HEK293 (cell line): ENCODE data around the gene KLHL8.

Experiments
- CTCF ChIA-PET: fragments of 350-600 bp; formaldehyde crosslinking; extraction: SDS; loops from one replicate; lab custom pipeline; 2021; ENCODE audit warnings: antibody characterized with exemption; lab: Yijun Ruan, JAX
- POLR2A ChIA-PET: fragments of 300-600 bp; formaldehyde crosslinking; extraction: SDS; loops from one replicate; lab custom pipeline; 2020; ENCODE audit warnings: antibody characterized with exemption, inconsistent platforms; lab: Yijun Ruan, JAX
- H3K27ac ChIP-seq: fragments of 200-500 bp; sonication (Bioruptor generic); 2 replicates; pipeline ENCODE4 v1.5.1; 2014; ENCODE audit warnings: low read depth, low read length, control low read depth, inconsistent platforms; ENCODE audit errors: extremely low read depth
- H3K36me3 ChIP-seq, 2 experiments: fragments of 200-500 bp in 1 of 2; sonication (Bioruptor generic) in 1 of 2; 1 replicate in 1 of 2; 2 replicates in 1 of 2; pipeline ENCODE4 v1.5.1; 2014 to 2017; ENCODE audit warnings: inconsistent platforms in 2 of 2, low read length in 2 of 2; ENCODE audit not compliant: control insufficient read depth in 2 of 2, insufficient read depth in 1 of 2
- H3K4me1 ChIP-seq: fragments of 200-500 bp; sonication (Bioruptor generic); 2 replicates; pipeline ENCODE4 v1.5.1; 2014; ENCODE audit warnings: mild to moderate bottlenecking, low read length, inconsistent platforms; ENCODE audit not compliant: control insufficient read depth, insufficient read depth
- H3K4me3 ChIP-seq: 2 replicates; pipeline ENCODE4 v1.5.1; 2011; ENCODE audit warnings: low read depth, mild to moderate bottlenecking, control low read depth, low read length, moderate library complexity
- H3K9me3 ChIP-seq: fragments of 200-500 bp; sonication (Bioruptor generic); 2 replicates; pipeline ENCODE4 v1.5.1; 2014; ENCODE audit warnings: low read depth, low read length, inconsistent platforms; ENCODE audit not compliant: control insufficient read depth, insufficient read depth
- BCL11B ChIP-seq: fragments of 450-650 bp; formaldehyde crosslinking; IDR thresholded peaks from 2 replicates; pipeline ENCODE4 v1.5.1; 2016; ENCODE audit warnings: low read depth, missing biosample characterization, missing genetic modification characterization
- MYNN ChIP-seq: fragments of 450-650 bp; formaldehyde crosslinking; IDR thresholded peaks from 2 replicates; pipeline ENCODE4 v1.5.1; 2016; ENCODE audit warnings: missing biosample characterization, missing genetic modification characterization, borderline replicate concordance
- SCRT1 ChIP-seq: fragments of 450-650 bp; formaldehyde crosslinking; IDR thresholded peaks from 2 replicates; pipeline ENCODE4 v1.5.1; 2016; ENCODE audit warnings: missing biosample characterization, missing genetic modification characterization, borderline replicate concordance
- SP3 ChIP-seq: fragments of 450-650 bp; formaldehyde crosslinking; IDR thresholded peaks from 2 replicates; pipeline ENCODE4 v1.5.1; 2016; ENCODE audit warnings: missing biosample characterization, missing genetic modification characterization
- ZNF184 ChIP-seq: fragments of 450-650 bp; IDR thresholded peaks from 2 replicates; pipeline ENCODE4 v1.5.1; 2018; ENCODE audit warnings: missing biosample characterization, mild to moderate bottlenecking, missing genetic modification characterization
- ZNF221 ChIP-seq: fragments of 450-650 bp; formaldehyde crosslinking; IDR thresholded peaks from 2 replicates; pipeline ENCODE4 v1.5.1; 2017; ENCODE audit warnings: missing biosample characterization, missing genetic modification characterization, borderline replicate concordance
- ZNF239 ChIP-seq: fragments of 450-650 bp; formaldehyde crosslinking; IDR thresholded peaks from 2 replicates; pipeline ENCODE4 v1.5.1; 2016; ENCODE audit warnings: missing biosample characterization, missing genetic modification characterization
- ZNF404 ChIP-seq: fragments of 450-650 bp; formaldehyde crosslinking; IDR thresholded peaks from 2 replicates; pipeline ENCODE4 v1.5.1; 2017; ENCODE audit warnings: missing biosample characterization, missing genetic modification characterization
- ZNF544 ChIP-seq: fragments of 450-650 bp; formaldehyde crosslinking; IDR thresholded peaks from 2 replicates; pipeline ENCODE4 v1.5.0; 2017; ENCODE audit warnings: missing biosample characterization, missing genetic modification characterization
- ZNF623 ChIP-seq: fragments of 450-650 bp; formaldehyde crosslinking; IDR thresholded peaks from 2 replicates; pipeline ENCODE4 v1.5.1; 2016; ENCODE audit warnings: missing biosample characterization, missing genetic modification characterization
- ZNF629 ChIP-seq: fragments of 450-650 bp; formaldehyde crosslinking; IDR thresholded peaks from 2 replicates; pipeline ENCODE4 v1.5.1; 2017; ENCODE audit warnings: missing biosample characterization, missing genetic modification characterization
- ZNF654 ChIP-seq: fragments of 450-650 bp; formaldehyde crosslinking; IDR thresholded peaks from 2 replicates; pipeline ENCODE4 v1.5.1; 2016; ENCODE audit warnings: low read depth, missing biosample characterization, missing genetic modification characterization
- ZNF658 ChIP-seq: fragments of 450-650 bp; formaldehyde crosslinking; IDR thresholded peaks from 2 replicates; pipeline ENCODE4; 2016; ENCODE audit warnings: missing biosample characterization, missing genetic modification characterization
- ZNF660 ChIP-seq: fragments of 450-650 bp; IDR thresholded peaks from 2 replicates; pipeline ENCODE4 v1.5.1; 2018; ENCODE audit warnings: missing biosample characterization, mild to moderate bottlenecking, missing genetic modification characterization
- ZNF664 ChIP-seq: fragments of 450-650 bp; formaldehyde crosslinking; IDR thresholded peaks from 2 replicates; pipeline ENCODE4 v1.5.1; 2016; ENCODE audit warnings: missing biosample characterization, missing genetic modification characterization
- ZNF677 ChIP-seq: fragments of 450-650 bp; IDR thresholded peaks from 2 replicates; pipeline ENCODE4 v1.5.0; 2018; ENCODE audit warnings: missing biosample characterization, mild to moderate bottlenecking, missing genetic modification characterization, moderate library complexity
- ZXDB ChIP-seq: fragments of 450-650 bp; formaldehyde crosslinking; IDR thresholded peaks from 2 replicates; pipeline ENCODE4 v1.5.1; 2016; ENCODE audit warnings: missing biosample characterization, missing genetic modification characterization
- TF ChIP-seq, protein P1 (sequence below): fragments of 450-650 bp; formaldehyde crosslinking; IDR thresholded peaks from 2 replicates; pipeline ENCODE4 v1.5.1; 2016; ENCODE audit warnings: missing biosample characterization, missing genetic modification characterization
- TF ChIP-seq, protein P2 (sequence below): fragments of 450-650 bp; formaldehyde crosslinking; IDR thresholded peaks from 2 replicates; pipeline ENCODE4 v1.5.1; 2016; ENCODE audit warnings: missing biosample characterization, missing genetic modification characterization
- TF ChIP-seq, protein P3 (sequence below): fragments of 450-650 bp; formaldehyde crosslinking; IDR thresholded peaks from 2 replicates; pipeline ENCODE4 v1.5.1; 2016; ENCODE audit warnings: missing biosample characterization, missing genetic modification characterization
- TF ChIP-seq, protein P4 (sequence below): fragments of 450-650 bp; formaldehyde crosslinking; IDR thresholded peaks from 2 replicates; pipeline ENCODE4 v1.5.1; 2017; ENCODE audit warnings: missing biosample characterization, missing genetic modification characterization

KLHL8 gene

DNA sequence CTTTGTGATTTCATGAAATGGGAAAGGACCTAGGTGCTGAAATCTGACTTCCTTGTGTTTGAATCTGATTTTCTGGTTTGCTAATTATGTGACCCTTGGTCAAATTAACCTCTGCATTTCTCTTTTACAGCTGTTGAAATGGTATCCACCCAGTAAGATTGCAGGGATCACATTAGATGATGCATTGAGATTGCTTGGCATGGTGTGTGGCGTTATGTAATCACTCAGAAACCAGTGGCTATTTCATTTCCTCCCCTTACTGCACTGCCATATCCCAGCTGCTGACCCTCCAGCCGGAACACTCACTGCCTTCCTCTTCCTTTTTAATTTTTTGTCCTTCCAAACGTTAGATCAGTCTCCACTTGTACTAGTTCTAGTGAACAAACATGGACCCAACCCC, 79.0 kb downstream of the KLHL8 start (continued):
- TF ChIP-seq, protein P1, sequence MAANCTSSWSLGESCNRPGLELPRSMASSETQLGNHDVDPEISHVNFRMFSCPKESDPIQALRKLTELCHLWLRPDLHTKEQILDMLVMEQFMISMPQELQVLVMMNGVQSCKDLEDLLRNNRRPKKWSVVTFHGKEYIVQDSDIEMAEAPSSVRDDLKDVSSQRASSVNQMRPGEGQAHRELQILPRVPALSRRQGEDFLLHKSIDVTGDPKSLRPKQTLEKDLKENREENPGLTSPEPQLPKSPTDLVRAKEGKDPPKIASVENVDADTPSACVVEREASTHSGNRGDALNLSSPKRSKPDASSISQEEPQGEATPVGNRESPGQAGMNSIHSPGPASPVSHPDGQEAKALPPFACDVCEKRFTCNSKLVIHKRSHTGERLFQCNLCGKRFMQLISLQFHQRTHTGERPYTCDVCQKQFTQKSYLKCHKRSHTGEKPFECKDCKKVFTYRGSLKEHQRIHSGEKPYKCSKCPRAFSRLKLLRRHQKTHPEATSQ = no peak
- TF ChIP-seq ZNF221 (tag by site-specific recombination) (no peak), ZNF239 (tag by site-specific recombination) (no peak), ZNF677 (tag by site-specific recombination) (no peak)
- TF ChIP-seq, protein P2, sequence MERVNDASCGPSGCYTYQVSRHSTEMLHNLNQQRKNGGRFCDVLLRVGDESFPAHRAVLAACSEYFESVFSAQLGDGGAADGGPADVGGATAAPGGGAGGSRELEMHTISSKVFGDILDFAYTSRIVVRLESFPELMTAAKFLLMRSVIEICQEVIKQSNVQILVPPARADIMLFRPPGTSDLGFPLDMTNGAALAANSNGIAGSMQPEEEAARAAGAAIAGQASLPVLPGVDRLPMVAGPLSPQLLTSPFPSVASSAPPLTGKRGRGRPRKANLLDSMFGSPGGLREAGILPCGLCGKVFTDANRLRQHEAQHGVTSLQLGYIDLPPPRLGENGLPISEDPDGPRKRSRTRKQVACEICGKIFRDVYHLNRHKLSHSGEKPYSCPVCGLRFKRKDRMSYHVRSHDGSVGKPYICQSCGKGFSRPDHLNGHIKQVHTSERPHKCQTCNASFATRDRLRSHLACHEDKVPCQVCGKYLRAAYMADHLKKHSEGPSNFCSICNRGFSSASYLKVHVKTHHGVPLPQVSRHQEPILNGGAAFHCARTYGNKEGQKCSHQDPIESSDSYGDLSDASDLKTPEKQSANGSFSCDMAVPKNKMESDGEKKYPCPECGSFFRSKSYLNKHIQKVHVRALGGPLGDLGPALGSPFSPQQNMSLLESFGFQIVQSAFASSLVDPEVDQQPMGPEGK (tag by site-specific recombination) = no peak

DNA sequence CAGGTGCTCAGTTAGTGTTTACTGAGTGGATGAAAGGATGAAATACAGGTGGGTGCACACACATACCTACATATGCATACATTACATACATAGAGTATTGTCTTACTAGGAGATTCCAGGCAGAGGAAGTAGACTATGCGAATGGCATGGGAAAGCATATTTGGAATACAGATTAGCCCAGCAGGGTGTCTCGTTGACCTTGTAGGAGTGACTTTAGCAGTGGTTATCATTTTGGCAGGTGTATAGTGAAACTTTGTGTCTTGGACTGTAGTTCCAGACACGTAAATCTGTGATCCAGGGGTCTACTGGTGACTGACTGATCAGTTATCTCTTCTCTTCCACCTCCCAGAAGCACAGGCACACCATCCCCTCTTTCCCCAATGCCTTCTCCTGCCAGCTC, 86.3 kb downstream of the KLHL8 start:
- Histone ChIP-seq H3K4me3 (no peak overlapping the region), H3K27ac (no peak overlapping the region), H3K36me3 (peaks cover 0 to 70% of the 10 kb centered on the region in 2 experiments; a peak in 1 of 3 replicates), H3K4me1 (no peaks in the 10 kb centered on the region), H3K9me3 (no peaks in the 10 kb centered on the region)
- CTCF ChIA-PET = interaction anchor here (1.0 kb wide), 1 partner anchor 714 kb away, joined by 3 read pairs; no protein-coding TSS in a partner anchor
- POLR2A ChIA-PET = no interaction called here
- no peak for TF ChIP-seq ZNF660 (tag by site-specific recombination)
- no peak for TF ChIP-seq MYNN (tag by site-specific recombination)
- TF ChIP-seq BCL11B (tag by site-specific recombination) = no peak
- TF ChIP-seq ZNF404 (tag by site-specific recombination) = no peak
- no peak for TF ChIP-seq ZNF664 (tag by site-specific recombination)
- no peak for TF ChIP-seq SP3
- TF ChIP-seq ZNF629 (tag by site-specific recombination) = no peak

DNA sequence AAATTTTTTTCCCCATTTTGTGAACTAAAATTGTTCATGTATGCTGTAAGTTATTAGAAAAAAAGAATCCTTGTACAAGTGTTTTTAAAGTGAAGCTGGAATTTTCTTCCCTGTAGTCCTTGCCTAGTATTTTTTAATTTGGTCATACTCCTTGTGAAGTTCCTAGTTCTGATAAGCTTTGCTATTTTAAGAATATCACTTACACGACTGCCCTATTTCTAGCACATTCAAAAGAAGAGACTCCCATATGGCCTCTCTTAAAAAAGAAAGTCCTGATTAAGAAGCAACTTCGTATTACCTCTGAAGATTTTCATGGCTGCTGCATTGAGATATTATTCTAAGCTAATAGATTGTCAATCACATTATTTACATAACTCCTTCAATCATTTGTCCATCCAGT, 87.2 kb downstream of the KLHL8 start:
- ChIA-PET CTCF (interaction anchor here (0.7 to 1.3 kb wide), 3 partner anchors 17 to 211 kb away, joined by 3 to 4 read pairs (median 3); no protein-coding TSS in a partner anchor), POLR2A (no interaction called here)
- TF ChIP-seq, protein P3, sequence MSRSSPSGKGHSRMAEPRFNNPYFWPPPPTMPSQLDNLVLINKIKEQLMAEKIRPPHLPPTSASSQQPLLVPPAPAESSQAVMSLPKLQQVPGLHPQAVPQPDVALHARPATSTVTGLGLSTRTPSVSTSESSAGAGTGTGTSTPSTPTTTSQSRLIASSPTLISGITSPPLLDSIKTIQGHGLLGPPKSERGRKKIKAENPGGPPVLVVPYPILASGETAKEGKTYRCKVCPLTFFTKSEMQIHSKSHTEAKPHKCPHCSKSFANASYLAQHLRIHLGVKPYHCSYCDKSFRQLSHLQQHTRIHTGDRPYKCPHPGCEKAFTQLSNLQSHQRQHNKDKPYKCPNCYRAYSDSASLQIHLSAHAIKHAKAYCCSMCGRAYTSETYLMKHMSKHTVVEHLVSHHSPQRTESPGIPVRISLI (tag by site-specific recombination) = no peak
- TF ChIP-seq, protein P2 (tag by site-specific recombination) = no peak
- peaks cover 0 to 75% of the 10 kb centered on the region in 2 experiments; a peak in 1 of 3 replicates for H3K36me3 ChIP-seq
- H3K4me3 ChIP-seq = no peak overlapping the region
- no peak overlapping the region for H3K27ac ChIP-seq
- H3K9me3 ChIP-seq = no peaks in the 10 kb centered on the region
- H3K4me1 ChIP-seq = no peaks in the 10 kb centered on the region

DNA sequence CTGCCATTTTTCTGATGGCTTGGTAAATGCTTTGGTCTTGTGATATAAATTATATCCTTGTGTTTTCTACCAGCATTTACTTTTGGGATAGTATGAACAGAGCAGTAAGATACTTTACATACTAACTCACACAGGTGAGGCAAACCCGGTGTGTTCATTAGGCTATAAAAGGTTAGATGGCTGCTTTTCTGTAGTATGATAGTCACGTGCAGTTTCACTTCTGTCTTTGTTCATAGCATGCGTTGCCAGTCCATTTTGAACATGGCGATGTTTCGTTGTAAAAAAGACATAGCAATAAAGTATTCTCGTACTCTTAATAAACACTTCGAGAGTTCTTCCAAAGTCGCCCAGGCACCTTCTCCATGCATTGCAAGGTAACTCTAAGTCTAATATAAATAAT, 88.4 kb downstream of the KLHL8 start:
- TF ChIP-seq, protein P3 (tag by site-specific recombination) = no peak
- TF ChIP-seq ZNF658 (tag by site-specific recombination) = no peak
- no peak for TF ChIP-seq ZNF544 (tag by site-specific recombination)
- TF ChIP-seq, protein P4, sequence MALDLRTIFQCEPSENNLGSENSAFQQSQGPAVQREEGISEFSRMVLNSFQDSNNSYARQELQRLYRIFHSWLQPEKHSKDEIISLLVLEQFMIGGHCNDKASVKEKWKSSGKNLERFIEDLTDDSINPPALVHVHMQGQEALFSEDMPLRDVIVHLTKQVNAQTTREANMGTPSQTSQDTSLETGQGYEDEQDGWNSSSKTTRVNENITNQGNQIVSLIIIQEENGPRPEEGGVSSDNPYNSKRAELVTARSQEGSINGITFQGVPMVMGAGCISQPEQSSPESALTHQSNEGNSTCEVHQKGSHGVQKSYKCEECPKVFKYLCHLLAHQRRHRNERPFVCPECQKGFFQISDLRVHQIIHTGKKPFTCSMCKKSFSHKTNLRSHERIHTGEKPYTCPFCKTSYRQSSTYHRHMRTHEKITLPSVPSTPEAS (tag by site-specific recombination) = no peak
- TF ChIP-seq ZNF184 = no peak
- no peak for TF ChIP-seq ZXDB (tag by site-specific recombination)
- TF ChIP-seq SCRT1 (tag by site-specific recombination) = no peak
- no peak for TF ChIP-seq ZNF623 (tag by site-specific recombination)
- TF ChIP-seq ZNF654 (tag by site-specific recombination) = no peak
- TF ChIP-seq, all 188 proteins: peak for 0
- Histone ChIP-seq H3K4me1 (no peaks in the 10 kb centered on the region), H3K4me3 (no peak overlapping the region), H3K27ac (no peak overlapping the region), H3K9me3 (no peaks in the 10 kb centered on the region), H3K36me3 (peaks cover 0 to 78% of the 10 kb centered on the region in 2 experiments; a peak in 2 of 3 replicates)
- ChIA-PET POLR2A (no interaction called here), CTCF (no interaction called here)
